Mesenchymal stem cell (in vitro differentiated cells and primary cell): ENCODE results near the gene SPEN.

ENCODE experiments used
- DNase-seq: peaks from one replicate; pipeline ENCODE4 v3.0.0-alpha.2; 2013
- H2AFZ ChIP-seq: one replicate; pipeline ENCODE4 v1.6.1; 2013; ENCODE audit warnings: low read depth, mild to moderate bottlenecking, control low read depth, inconsistent platforms, low read length, moderate library complexity
- H2AK5ac ChIP-seq: 2 replicates; pipeline ENCODE4 v1.6.1; 2013; ENCODE audit warnings: low read length, moderate library complexity, mild to moderate bottlenecking, inconsistent platforms; ENCODE audit not compliant: severe bottlenecking
- H2BK120ac ChIP-seq: one replicate; pipeline ENCODE4 v1.6.1; 2013; ENCODE audit warnings: low read depth, mild to moderate bottlenecking, inconsistent platforms, low read length, moderate library complexity
- H2BK12ac ChIP-seq, 2 experiments: one replicate each; pipeline ENCODE4 v1.6.1; 2013; ENCODE audit warnings: inconsistent platforms in 2 of 2, low read length in 2 of 2, mild to moderate bottlenecking in 2 of 2, moderate library complexity in 2 of 2, control low read depth in 1 of 2
- H2BK15ac ChIP-seq: one replicate; pipeline ENCODE4 v1.6.1; 2013; ENCODE audit warnings: mild to moderate bottlenecking, low read depth, inconsistent platforms; ENCODE audit not compliant: poor library complexity, severe bottlenecking
- H2BK5ac ChIP-seq: 2 replicates; pipeline ENCODE4 v1.6.1; 2013; ENCODE audit warnings: low read depth, mild to moderate bottlenecking, low read length, control low read depth, inconsistent platforms; ENCODE audit not compliant: poor library complexity, severe bottlenecking
- H3K14ac ChIP-seq, 2 experiments: one replicate each; pipeline ENCODE4 v1.6.1; 2013; ENCODE audit warnings: inconsistent platforms in 2 of 2, low read length in 2 of 2, control low read depth in 1 of 2, mild to moderate bottlenecking in 1 of 2, moderate library complexity in 1 of 2
- H3K18ac ChIP-seq, 2 experiments: one replicate each; pipeline ENCODE4 v1.6.1; 2013; ENCODE audit warnings: inconsistent platforms in 2 of 2, low read length in 2 of 2, control low read depth in 1 of 2, low read depth in 1 of 2, mild to moderate bottlenecking in 1 of 2
- H3K23ac ChIP-seq, 2 experiments: one replicate each; pipeline ENCODE4 v1.6.1; 2013; ENCODE audit warnings: inconsistent platforms in 2 of 2, low read length in 2 of 2, mild to moderate bottlenecking in 2 of 2, moderate library complexity in 2 of 2, control low read depth in 1 of 2
- H3K27ac ChIP-seq: 2 replicates; pipeline ENCODE4 v1.5.1; 2013; ENCODE audit warnings: mild to moderate bottlenecking, moderate library complexity, low read length, control low read depth, inconsistent platforms; ENCODE audit not compliant: poor library complexity, severe bottlenecking
- H3K27me3 ChIP-seq, 2 experiments: 2 replicates each; pipeline versions ENCODE4 v1.6.1 to v1.7.0; 2013; ENCODE audit warnings: low read length in 2 of 2, mild to moderate bottlenecking in 2 of 2, moderate library complexity in 2 of 2, control low read depth in 1 of 2, inconsistent platforms in 1 of 2; ENCODE audit not compliant: control insufficient read depth in 1 of 2, insufficient read depth in 1 of 2
- H3K36me3 ChIP-seq, 2 experiments: 2 replicates each; pipeline versions ENCODE4 v1.6.1 to v1.7.0; 2013; ENCODE audit warnings: low read length in 2 of 2, control low read depth in 1 of 2, inconsistent platforms in 1 of 2, low read depth in 1 of 2, mild to moderate bottlenecking in 1 of 2; ENCODE audit not compliant: insufficient read depth in 2 of 2, control insufficient read depth in 1 of 2
- H3K4ac ChIP-seq, 2 experiments: one replicate each; pipeline ENCODE4 v1.6.1; 2013; ENCODE audit warnings: inconsistent platforms in 2 of 2, low read length in 2 of 2, mild to moderate bottlenecking in 2 of 2, moderate library complexity in 2 of 2, control low read depth in 1 of 2, low read depth in 1 of 2
- H3K4me1 ChIP-seq: 2 replicates; pipeline ENCODE4 v1.6.1; 2013; ENCODE audit warnings: low read depth, low read length, control low read depth; ENCODE audit not compliant: control insufficient read depth, insufficient read depth
- H3K4me2 ChIP-seq: 2 replicates; pipeline ENCODE4 v1.6.1; 2013; ENCODE audit warnings: low read length, mild to moderate bottlenecking, inconsistent platforms; ENCODE audit not compliant: poor library complexity, severe bottlenecking
- H3K4me3 ChIP-seq, 2 experiments: 2 replicates each; pipeline versions ENCODE4 v1.5.1 to v1.7.0; 2013; ENCODE audit warnings: low read length in 2 of 2, mild to moderate bottlenecking in 2 of 2, control low read depth in 1 of 2, low read depth in 1 of 2; ENCODE audit not compliant: insufficient read depth in 1 of 2
- H3K79me1 ChIP-seq: replicated peaks from 2 replicates; pipeline ENCODE4 v1.6.1; 2013; ENCODE audit warnings: mild to moderate bottlenecking, control low read depth, low read length, inconsistent platforms; ENCODE audit not compliant: poor library complexity, severe bottlenecking
- H3K9ac ChIP-seq: 2 replicates; pipeline ENCODE4 v1.7.0; 2013; ENCODE audit warnings: mild to moderate bottlenecking, low read length, moderate library complexity
- H3K9me3 ChIP-seq: 2 replicates; pipeline ENCODE4 v1.7.0; 2013; ENCODE audit warnings: mild to moderate bottlenecking, low read length; ENCODE audit not compliant: control insufficient read depth
- H4K8ac ChIP-seq: one replicate; pipeline ENCODE4 v1.6.1; 2013; ENCODE audit warnings: inconsistent platforms, mild to moderate bottlenecking, low read length, moderate library complexity
- H4K91ac ChIP-seq: one replicate; pipeline ENCODE4 v1.6.1; 2013; ENCODE audit warnings: mild to moderate bottlenecking, low read length, inconsistent platforms
- WGBS: methylation state at CpG from one replicate; pipeline ENCODE4 v1.1.7; 2013; ENCODE audit warnings: mixed read lengths; 5-methylcytosine and 5-hydroxymethylcytosine counted together

The SPEN gene

DNA sequence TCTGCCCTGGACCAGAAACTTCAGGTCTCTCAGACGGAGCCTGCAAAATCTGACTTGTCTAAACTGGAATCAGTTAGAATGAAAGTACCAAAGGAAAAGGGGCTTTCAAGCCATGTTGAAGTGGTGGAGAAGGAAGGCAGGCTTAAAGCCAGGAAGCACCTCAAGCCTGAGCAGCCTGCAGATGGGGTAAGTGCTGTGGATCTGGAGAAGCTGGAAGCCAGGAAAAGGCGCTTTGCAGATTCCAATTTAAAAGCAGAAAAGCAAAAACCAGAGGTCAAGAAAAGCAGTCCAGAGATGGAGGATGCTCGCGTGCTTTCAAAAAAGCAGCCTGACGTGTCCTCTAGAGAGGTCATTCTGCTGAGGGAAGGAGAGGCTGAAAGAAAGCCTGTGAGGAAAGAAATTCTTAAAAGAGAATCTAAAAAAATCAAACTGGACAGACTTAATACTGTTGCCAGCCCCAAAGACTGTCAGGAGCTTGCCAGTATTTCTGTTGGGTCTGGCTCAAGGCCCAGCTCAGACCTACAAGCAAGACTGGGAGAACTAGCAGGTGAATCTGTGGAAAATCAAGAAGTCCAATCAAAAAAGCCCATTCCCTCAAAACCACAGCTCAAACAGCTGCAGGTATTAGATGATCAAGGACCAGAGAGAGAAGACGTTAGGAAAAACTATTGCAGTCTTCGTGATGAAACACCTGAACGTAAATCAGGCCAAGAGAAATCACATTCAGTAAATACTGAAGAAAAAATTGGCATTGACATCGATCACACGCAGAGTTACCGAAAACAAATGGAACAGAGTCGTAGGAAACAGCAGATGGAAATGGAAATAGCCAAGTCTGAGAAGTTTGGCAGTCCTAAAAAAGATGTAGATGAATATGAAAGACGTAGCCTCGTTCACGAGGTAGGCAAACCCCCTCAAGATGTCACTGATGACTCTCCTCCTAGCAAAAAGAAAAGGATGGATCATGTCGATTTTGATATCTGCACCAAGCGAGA, 81.8 kb downstream of the SPEN start:
- Histone ChIP-seq H3K23ac (no peak overlapping the region), H3K9ac (no peak overlapping the region)
- WGBS = 98% methylated on average over 17 of the region's 17 CpGs

DNA sequence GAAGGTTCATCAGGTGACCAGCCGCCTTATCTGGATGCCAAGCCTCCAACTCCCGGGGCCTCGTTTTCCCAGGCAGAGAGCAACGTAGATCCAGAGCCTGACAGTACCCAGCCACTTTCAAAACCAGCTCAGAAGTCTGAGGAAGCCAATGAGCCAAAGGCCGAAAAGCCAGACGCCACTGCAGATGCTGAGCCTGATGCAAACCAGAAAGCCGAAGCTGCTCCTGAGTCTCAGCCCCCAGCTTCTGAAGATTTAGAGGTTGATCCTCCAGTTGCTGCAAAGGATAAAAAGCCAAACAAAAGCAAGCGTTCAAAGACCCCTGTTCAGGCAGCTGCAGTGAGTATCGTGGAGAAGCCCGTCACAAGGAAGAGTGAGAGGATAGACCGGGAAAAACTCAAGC, 83.9 kb downstream of the SPEN start:
- 93% methylated on average over 11 of the region's 11 CpGs for WGBS
- H3K4me3 ChIP-seq = no peak overlapping the region

More for the DNA sequence above, 81.8 kb downstream of the SPEN start:
- H3K18ac ChIP-seq = no peak overlapping the region
- no peak overlapping the region for H2BK15ac ChIP-seq
- no peak overlapping the region for H2BK12ac ChIP-seq
- H3K4me1 ChIP-seq = peaks cover 2% of the 10 kb centered on the region
- no peak overlapping the region for H2BK5ac ChIP-seq
- H3K27me3 ChIP-seq = no peaks in the 10 kb centered on the region
- H2BK120ac ChIP-seq = no peak overlapping the region
- H3K9me3 ChIP-seq = no peaks in the 10 kb centered on the region
- H3K4me2 ChIP-seq = no peak overlapping the region
- no peak overlapping the region for H3K27ac ChIP-seq
- DNase-seq = no peak
- no peak overlapping the region for H3K4ac ChIP-seq
- H3K14ac ChIP-seq = no peak overlapping the region
- H2AFZ ChIP-seq = no peak overlapping the region
- no peak overlapping the region for H2AK5ac ChIP-seq
- H4K8ac ChIP-seq = no peak overlapping the region
- no peak overlapping the region for H3K4me3 ChIP-seq
- H4K91ac ChIP-seq = no peak overlapping the region
- peaks cover 53 to 93% of the 10 kb centered on the region in 2 experiments for H3K36me3 ChIP-seq
- peaks cover 42% of the 10 kb centered on the region for H3K79me1 ChIP-seq

DNA sequence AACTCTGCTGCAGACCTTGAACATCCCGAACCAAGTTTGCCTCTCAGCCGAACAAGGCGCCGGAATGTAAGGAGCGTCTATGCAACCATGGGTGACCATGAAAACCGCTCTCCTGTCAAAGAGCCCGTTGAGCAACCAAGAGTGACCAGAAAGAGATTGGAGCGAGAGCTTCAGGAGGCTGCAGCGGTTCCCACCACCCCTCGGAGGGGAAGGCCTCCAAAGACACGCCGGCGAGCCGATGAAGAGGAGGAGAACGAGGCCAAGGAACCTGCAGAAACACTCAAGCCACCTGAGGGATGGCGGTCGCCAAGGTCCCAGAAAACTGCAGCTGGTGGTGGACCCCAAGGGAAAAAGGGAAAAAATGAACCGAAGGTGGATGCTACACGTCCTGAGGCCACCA, 84.4 kb downstream of the SPEN start:
- no peak overlapping the region for H3K27ac ChIP-seq
- H3K23ac ChIP-seq = no peak overlapping the region
- H2BK120ac ChIP-seq = no peak overlapping the region
- no peak overlapping the region for H2BK15ac ChIP-seq
- WGBS = 96% methylated on average over 19 of the region's 19 CpGs
- H3K36me3 ChIP-seq = peaks cover 74 to 95% of the 10 kb centered on the region in 2 experiments
- peaks cover 1% of the 10 kb centered on the region for H3K4me1 ChIP-seq
- no peak overlapping the region for H3K9ac ChIP-seq
- H2BK5ac ChIP-seq = no peak overlapping the region
- no peak for DNase-seq
- no peak overlapping the region for H3K18ac ChIP-seq
- H2AK5ac ChIP-seq = no peak overlapping the region
- no peak overlapping the region for H4K8ac ChIP-seq
- H3K9me3 ChIP-seq = no peaks in the 10 kb centered on the region
- H2BK12ac ChIP-seq = no peak overlapping the region
- H3K4ac ChIP-seq = no peak overlapping the region
- no peak overlapping the region for H3K4me3 ChIP-seq
- H3K79me1 ChIP-seq = peaks cover 55% of the 10 kb centered on the region
- no peaks in the 10 kb centered on the region for H3K27me3 ChIP-seq
- H3K4me2 ChIP-seq = no peak overlapping the region
- no peak overlapping the region for H4K91ac ChIP-seq
- no peak overlapping the region for H3K14ac ChIP-seq
- H2AFZ ChIP-seq = no peak overlapping the region

More for the DNA sequence above, 83.9 kb downstream of the SPEN start:
- no peak overlapping the region for H4K8ac ChIP-seq
- H3K23ac ChIP-seq = no peak overlapping the region
- H3K14ac ChIP-seq = no peak overlapping the region
- H3K4me2 ChIP-seq = no peak overlapping the region
- H3K79me1 ChIP-seq = peaks cover 53% of the 10 kb centered on the region
- no peak overlapping the region for H2AK5ac ChIP-seq
- H3K36me3 ChIP-seq = peaks cover 72 to 93% of the 10 kb centered on the region in 2 experiments
- H3K4ac ChIP-seq = no peak overlapping the region
- H3K4me1 ChIP-seq = no peaks in the 10 kb centered on the region
- H3K27ac ChIP-seq = no peak overlapping the region
- no peak overlapping the region for H2AFZ ChIP-seq
- no peak overlapping the region for H2BK5ac ChIP-seq
- no peak overlapping the region for H2BK15ac ChIP-seq
- H3K9ac ChIP-seq = no peak overlapping the region
- no peak for DNase-seq
- no peak overlapping the region for H2BK12ac ChIP-seq
- H3K18ac ChIP-seq = no peak overlapping the region
- no peaks in the 10 kb centered on the region for H3K27me3 ChIP-seq
- H2BK120ac ChIP-seq = no peak overlapping the region
- H3K9me3 ChIP-seq = no peaks in the 10 kb centered on the region
- no peak overlapping the region for H4K91ac ChIP-seq

DNA sequence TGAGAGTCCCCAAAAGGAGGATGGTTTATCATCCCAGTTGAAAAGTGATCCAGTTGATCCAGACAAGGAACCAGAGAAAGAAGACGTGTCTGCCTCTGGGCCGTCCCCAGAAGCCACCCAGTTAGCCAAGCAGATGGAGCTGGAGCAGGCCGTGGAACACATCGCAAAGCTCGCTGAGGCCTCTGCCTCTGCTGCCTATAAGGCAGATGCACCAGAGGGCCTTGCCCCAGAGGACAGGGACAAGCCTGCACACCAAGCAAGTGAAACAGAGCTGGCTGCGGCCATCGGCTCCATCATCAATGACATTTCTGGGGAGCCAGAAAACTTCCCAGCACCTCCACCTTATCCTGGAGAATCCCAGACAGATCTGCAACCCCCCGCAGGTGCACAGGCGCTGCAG, 85.1 kb downstream of the SPEN start:
- no peak overlapping the region for H3K4me3 ChIP-seq
- H3K4me1 ChIP-seq = peaks cover 9% of the 10 kb centered on the region
- DNase-seq = no peak
- H4K91ac ChIP-seq = no peak overlapping the region
- peaks cover 54% of the 10 kb centered on the region for H3K79me1 ChIP-seq
- H2BK12ac ChIP-seq = no peak overlapping the region
- H3K27ac ChIP-seq = no peak overlapping the region
- H2BK5ac ChIP-seq = no peak overlapping the region
- WGBS = 98% methylated on average over 9 of the region's 9 CpGs
- no peak overlapping the region for H3K18ac ChIP-seq
- H4K8ac ChIP-seq = no peak overlapping the region
- no peak overlapping the region for H2AK5ac ChIP-seq
- H3K9ac ChIP-seq = no peak overlapping the region
- no peak overlapping the region for H3K4me2 ChIP-seq
- H2BK15ac ChIP-seq = no peak overlapping the region
- H3K9me3 ChIP-seq = no peaks in the 10 kb centered on the region
- peaks cover 81 to 95% of the 10 kb centered on the region in 2 experiments for H3K36me3 ChIP-seq
- no peak overlapping the region for H3K4ac ChIP-seq
- H3K27me3 ChIP-seq = no peaks in the 10 kb centered on the region
- no peak overlapping the region for H3K23ac ChIP-seq
- H2AFZ ChIP-seq = no peak overlapping the region
- no peak overlapping the region for H3K14ac ChIP-seq
- no peak overlapping the region for H2BK120ac ChIP-seq
